Activated T-helper 9 cell treated with anti-CD3 and anti-CD28 coated beads, Interleukin-2, amount 50 U/mL, for 16 hours (primary cell): ENCODE data around the gene RAX2.
"Not testable (repeated sequence)": the region's sequence is repeated elsewhere in the genome, so short reads cannot be mapped to it uniquely, and the experiment has no call there.

ENCODE experiments used
- DNase-seq: peaks from one replicate; pipeline ENCODE4 v3.0.0-alpha.2; 2020; ENCODE audit warnings: low read depth

RAX2 gene

DNA sequence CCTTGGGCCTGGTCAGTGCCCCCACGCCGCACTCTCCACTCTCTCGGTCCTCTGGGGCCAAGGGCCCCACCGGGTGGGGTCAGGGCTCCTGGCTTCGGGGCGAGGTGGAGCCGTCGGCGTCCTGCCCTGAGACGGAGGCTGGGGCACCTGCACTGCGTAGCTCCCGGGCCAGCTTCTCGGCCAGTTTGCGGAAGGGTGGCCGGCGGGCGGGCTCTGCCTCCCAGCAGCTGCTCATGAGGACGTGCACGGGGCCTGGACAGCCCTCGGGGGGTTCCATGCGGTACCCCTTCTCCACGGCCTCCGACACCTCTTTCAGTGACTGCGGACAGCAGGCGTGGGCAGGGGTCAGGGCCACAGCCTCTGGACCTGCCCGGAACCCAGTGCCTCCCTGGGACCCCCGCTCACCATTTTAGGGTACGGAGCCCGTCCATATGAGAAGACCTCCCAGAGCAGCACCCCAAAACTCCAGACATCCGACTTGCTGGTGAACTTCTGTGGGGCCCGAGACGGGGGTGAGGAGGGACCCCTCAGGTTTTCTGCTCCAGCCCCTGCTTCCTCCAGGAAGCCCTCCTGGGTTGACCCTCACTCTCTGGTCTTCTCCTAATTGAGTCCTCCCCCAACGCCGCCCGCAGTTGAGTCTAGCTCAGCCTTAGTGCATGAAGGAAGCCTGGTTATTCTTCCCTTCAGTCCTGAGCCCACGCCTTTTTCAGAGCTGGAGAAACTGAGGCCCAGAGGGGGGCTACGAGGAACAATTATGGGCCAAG is 6.3 kb upstream of the RAX2 start:
- DNase-seq = no peak

GRCh38 chr19:3776479-3777040 is 4.5 kb upstream of the RAX2 start:
- no peak for DNase-seq

DNA sequence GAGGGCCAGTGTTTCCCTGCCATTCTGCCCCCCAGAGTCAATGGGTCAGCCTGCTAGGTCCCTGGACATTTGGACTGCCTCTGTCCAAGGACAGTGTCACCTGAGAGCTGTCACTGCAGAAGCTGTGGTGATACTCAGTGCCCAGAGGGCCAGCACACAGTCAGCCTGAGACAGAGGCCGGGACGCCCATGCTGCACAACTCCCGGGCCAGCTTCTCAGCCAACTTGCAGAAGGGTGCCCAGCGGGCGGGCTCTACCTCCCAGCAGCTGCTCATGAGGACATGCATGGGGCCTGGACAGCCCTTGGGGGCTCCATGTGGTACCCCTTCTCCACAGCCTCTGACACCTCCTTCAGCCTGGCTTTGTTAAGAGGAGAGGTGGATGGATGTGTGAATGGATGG is 3.8 kb upstream of the RAX2 start:
- no peak for DNase-seq

DNA sequence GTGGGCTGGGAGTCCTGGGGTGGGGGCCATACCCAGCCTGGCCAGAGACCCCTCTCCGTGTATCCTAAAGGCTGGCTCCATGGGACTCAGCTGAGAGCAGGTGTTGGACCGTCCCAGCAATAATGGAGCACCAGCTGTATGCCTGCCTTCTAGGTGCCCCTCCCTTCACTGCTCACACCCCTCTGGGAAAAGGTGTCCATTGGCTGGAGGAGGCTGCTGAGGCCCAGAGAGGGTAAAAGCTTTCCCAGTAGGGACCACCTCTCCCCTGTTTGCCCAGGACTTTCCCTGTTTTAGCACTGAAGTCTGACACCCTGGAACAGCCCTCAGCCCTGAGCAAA is 3.3 kb upstream of the RAX2 start:
- no peak for DNase-seq

DNA sequence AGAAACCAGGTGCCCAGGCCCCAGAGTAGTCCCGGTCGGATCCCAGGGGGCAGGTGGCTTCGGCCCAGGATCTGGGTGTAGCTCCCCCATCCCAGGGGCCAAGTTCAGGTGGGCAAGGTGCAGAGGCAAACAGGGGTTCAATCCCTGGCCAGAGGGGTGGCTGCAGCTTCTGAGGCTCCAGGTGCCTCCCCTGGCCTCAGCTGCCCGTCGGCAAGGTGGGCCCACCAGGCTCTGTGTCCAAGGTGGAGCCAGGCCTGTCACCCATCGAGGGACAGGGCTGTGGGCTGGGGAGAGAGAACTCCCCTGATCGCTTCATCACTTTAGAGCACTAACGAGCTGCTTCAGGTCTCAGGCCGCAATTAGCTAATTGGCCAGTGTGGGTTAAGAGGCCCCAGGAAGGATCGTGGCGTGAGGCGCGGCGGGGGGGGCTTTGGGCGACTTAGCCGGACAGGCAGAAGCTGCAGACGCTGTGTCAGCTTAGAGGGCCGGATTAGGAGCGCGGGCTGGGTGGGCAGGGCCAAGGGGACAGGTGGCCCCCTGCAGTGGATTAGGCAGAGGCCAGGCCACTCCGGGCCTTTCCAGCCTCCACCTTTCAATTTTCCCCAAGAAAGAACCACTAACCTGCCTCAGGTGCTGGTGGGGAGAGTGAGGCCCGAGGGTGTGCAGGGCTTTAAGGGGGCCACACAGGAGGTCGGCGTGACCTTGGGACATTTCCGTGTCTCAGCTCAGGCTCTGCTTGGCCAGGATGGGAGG is 2.8 kb upstream of the RAX2 start:
- no peak for DNase-seq

GRCh38 chr19:3773814-3774515 is 1.9 kb upstream of the RAX2 start:
- no peak for DNase-seq

- no peak for DNase-seq
Observed at GRCh38 chr19:3771000-3771905, 775 bp downstream of the RAX2 start.

- no peak for DNase-seq
Observed at GRCh38 chr19:3770136-3770999, 1.7 kb downstream of the RAX2 start.

DNA sequence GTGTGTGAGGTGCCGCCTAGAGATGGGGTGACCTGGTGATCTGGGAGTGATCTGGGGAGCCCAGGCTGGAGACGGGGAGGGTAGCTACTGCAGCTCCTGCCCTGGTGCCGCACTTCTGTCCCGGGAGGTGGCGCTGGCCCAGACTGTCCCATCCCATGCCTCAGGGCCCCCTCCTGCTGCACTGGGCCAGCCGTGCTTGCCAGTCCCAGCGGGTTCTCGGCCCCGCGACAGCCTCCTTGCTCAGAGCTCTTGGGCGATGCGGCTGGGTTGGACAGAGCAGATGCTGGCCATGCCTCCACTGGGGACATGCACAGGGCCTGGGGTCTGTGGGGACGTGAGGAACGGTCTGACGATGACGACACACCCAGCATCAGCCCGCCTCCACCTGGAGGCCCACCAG is 2.5 kb downstream of the RAX2 start:
- no peak for DNase-seq

GRCh38 chr19:3768748-3769099 is 3.3 kb downstream of the RAX2 start:
- DNase-seq = no peak

DNA sequence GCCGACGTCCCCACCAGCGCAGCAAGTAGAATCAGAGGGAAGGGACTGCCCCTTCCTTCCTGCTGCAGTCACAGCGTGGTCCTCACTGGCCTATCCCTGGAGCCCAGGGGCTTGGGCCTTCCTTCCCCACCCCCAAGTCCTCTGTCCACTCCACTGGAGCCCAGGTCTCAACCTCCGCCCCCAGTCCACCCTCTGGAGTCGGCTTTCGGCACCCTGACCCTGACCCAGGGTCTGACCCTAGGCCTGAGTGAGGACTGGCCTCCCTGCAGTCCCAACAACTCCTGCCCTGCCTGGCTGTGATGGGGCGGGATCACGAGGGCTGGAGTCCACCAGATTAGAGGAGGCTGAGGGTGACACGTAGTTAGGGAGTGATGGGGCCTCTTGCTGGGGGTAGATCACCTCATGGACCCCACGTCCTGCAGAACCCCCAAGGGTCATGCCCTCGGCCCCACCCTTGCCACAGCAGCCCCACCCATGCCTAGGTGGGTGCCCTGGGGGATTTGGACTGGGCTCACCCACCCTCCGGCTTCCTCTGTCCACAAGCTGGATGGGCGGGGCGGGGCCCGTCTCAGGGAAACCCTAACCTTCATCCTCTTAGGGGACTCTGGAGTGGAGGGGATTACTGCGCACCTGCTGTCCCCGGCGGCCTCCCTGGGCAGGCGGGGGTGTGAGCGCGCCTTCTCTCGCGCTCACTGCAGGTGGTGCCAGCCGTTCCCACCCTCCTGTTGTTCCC is 3.8 kb downstream of the RAX2 start:
- no peak for DNase-seq

DNA sequence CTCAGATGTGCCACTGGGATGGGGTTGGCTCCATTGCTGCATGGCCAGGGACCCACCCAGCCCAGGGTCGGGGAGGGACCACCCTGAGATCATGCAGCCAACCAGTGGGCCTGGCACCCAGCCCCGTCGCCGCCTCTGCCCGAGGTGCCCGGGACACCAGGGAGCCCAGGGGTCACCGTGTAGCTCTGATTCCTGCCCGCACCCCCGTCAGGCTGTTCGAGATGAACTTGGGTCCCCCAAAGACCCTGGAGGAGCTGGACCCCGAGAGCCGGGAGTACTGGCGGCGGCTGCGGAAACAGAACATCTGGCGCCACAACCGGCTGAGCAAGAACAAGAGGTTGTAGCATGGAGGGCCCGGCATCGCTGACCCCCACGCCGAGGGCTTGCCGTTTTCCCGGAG is 5.0 kb downstream of the RAX2 start:
- DNase-seq = no peak

DNA sequence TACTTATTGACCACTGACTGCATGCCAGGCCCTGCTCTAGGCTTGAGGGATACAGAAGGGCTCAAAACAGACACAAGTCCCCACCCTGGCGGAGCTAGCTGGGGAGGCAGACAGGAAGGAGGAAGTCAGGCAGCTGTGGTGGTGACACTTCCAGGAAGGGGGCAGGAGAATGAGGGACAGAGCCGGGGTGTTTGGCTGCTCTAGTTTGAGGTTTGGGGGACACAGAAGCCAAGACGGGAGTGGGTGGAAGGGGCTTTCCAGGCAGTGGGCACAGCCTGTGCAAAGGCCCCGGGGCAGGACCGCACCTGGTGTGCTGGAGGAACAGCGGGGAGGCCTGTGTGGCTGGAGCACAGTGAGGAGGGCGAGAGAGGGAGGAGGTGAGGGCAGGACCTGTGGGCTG is 5.5 kb downstream of the RAX2 start:
- DNase-seq = no peak

GRCh38 chr19:3765757-3766156 is 6.3 kb downstream of the RAX2 start:
- not testable (repeated sequence) for DNase-seq

GRCh38 chr19:3765121-3765520 is 6.9 kb downstream of the RAX2 start:
- DNase-seq = no peak

DNA sequence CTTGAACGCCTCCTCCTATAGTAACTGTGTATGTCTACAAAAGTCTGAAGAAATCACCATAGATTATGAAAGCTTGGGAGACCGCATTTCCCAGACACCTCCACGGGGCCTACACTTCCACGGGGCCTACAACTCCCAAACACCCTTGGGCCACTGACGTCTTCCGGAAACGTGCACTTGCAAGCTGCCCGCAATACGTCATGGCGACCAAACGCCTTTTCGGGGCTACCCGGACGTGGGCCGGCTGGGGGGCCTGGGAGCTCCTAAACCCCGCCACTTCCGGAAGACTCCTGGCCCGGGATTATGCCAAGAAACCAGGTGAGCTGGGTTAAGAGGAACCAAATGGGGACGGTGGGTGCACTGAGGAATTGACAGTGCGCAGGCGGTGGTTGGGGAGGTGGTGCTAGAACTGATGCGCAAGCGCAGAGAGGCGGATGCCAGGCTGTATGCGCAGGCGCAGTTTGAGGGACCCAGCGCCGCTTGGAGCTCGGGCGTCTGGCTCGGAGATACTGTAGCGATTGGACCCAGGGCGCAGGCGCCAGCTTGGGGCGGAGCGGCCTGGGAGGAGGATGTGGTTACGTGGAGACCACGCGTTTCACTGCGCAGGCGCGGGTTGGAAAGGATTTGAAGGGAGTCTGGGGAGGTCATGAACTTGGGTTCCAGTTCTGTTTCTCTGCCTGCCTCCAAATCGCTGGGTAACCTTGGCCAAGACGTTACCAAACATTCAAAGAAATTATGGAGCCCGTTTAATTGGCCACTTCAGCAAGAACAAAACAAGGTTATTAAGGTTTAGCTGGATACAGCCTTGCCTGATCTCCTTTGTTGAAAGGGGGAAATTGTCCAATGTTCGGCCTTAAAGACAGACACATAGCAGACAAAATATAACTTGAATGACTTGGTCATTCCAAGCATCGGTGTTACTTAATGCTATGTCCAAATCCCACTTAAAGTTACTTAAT is 9.2 kb downstream of the RAX2 start, which contains the start of gene MRPL54:
MRPL54 (plus strand) TSS at position 182 of the 959 bp plus-strand sequence; CDS start at position 201, 19 bp downstream.
- peak; percentile 99 for DNase-seq

- DNase-seq = no peak
Observed at GRCh38 chr19:3762130-3762473, 9.9 kb downstream of the RAX2 start.

DNA sequence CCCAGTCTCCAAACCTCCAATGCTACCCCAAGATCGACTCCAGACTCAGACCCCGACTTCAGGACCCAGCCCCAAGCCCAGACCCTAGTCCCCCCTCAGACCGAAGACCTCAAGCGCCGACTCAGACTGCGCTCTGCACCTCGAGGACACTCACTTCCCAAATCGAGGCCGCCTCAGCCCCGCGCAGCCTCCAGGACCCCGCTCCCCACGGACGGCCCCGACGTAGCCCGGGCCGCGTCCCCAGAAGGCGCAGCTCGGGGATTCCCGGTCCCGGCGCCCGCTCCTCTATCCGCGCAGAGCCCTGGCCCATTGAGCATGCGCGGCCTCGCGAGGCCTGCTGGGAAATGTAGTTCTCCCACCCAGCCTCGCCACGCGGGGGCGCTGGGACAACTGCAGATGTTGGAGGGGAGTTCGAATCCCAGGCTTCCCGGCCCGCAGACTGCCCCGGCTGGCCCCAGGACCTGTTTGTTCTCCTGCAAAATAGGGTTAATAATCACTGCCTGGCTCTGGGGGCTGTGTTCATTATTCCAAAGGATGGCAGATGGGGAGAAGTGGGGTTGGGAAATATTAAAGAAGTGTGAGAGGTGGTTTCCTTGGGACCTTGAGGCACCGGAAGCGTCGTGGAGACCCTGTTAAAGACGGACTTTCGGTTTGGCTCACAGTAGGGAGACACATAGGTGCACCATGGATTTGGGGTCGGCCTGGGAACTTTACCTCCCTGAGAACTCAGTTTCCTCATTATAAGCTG is 10.5 kb downstream of the RAX2 start, which contains the start of gene APBA3:
APBA3 (minus strand) TSS at position 311 of the 748 bp plus-strand sequence. CDS start 1,428 bp downstream, outside the sequence.
- DNase-seq = peak; percentile 95
